DND-41 (cell line): ENCODE data around the gene SAP25.
A peak's percentile ranks its signal among the peaks of the same experiment; 100 is the strongest.
"Not testable (repeated sequence)": the region's sequence is repeated elsewhere in the genome, so short reads cannot be mapped to it uniquely, and the experiment has no call there.

Experiments used
- ATAC-seq: fragments of 200-7000 bp; cut with Tn5 transposase; 3 replicates; pipeline ENCODE4 v1.9.1; 2021; ENCODE audit warnings: low read depth; ENCODE audit not compliant: insufficient read depth
- DNase-seq: peaks from one replicate; pipeline ENCODE4 v3.0.0-alpha.2; 2020
- H2AFZ ChIP-seq: 2 replicates; pipeline ENCODE4 v1.6.0; 2012; ENCODE audit warnings: low read depth, low read length
- H3K27ac ChIP-seq: 2 replicates; pipeline ENCODE4 v1.5.1; 2012; ENCODE audit warnings: low read length, inconsistent platforms
- H3K27me3 ChIP-seq: fragments of 200-600 bp; sonication (generic); 2 replicates; pipeline ENCODE4 v1.6.0; 2012; ENCODE audit warnings: low read length, mild to moderate bottlenecking, inconsistent platforms; ENCODE audit not compliant: insufficient read depth, poor library complexity
- H3K36me3 ChIP-seq: 2 replicates; pipeline ENCODE4 v1.5.1; 2012; ENCODE audit warnings: low read length, inconsistent platforms; ENCODE audit not compliant: insufficient read depth
- H3K4me1 ChIP-seq: 2 replicates; pipeline ENCODE4 v1.5.1; 2012; ENCODE audit warnings: mild to moderate bottlenecking, low read length; ENCODE audit not compliant: insufficient read depth
- H3K4me2 ChIP-seq: 2 replicates; pipeline ENCODE4 v1.6.0; 2012; ENCODE audit warnings: mild to moderate bottlenecking, moderate library complexity, low read length, inconsistent platforms; ENCODE audit not compliant: insufficient read depth
- H3K4me3 ChIP-seq, 2 experiments: fragments of 200-600 bp in 1 of 2; shearing (Covaris generic) in 1 of 2; 2 replicates each; pipeline ENCODE4 v1.5.1; 2012 to 2016; ENCODE audit warnings: inconsistent platforms in 2 of 2, low read length in 2 of 2, mild to moderate bottlenecking in 2 of 2, low read depth in 1 of 2, moderate library complexity in 1 of 2
- H3K79me2 ChIP-seq: 2 replicates; pipeline ENCODE4 v1.6.0; 2012; ENCODE audit warnings: low read length, inconsistent platforms; ENCODE audit not compliant: insufficient read depth
- H3K9ac ChIP-seq: 2 replicates; pipeline ENCODE4 v1.6.0; 2012; ENCODE audit warnings: low read depth, mild to moderate bottlenecking, inconsistent platforms, low read length, moderate library complexity
- H3K9me3 ChIP-seq: 2 replicates; pipeline ENCODE4 v1.5.1; 2012; ENCODE audit warnings: low read length, moderate library complexity, mild to moderate bottlenecking, inconsistent platforms; ENCODE audit not compliant: insufficient read depth, severe bottlenecking
- H4K20me1 ChIP-seq: 2 replicates; pipeline ENCODE4 v1.6.0; 2012; ENCODE audit warnings: low read length; ENCODE audit not compliant: insufficient read depth
- CTCF ChIP-seq: IDR thresholded peaks from 2 replicates; pipeline ENCODE4 v1.5.1; 2012; ENCODE audit warnings: borderline replicate concordance, low read length, moderate library complexity, mild to moderate bottlenecking; ENCODE audit not compliant: poor library complexity, severe bottlenecking; ENCODE audit errors: extremely low read depth
- EZH2 ChIP-seq: IDR thresholded peaks from 3 replicates; pipeline ENCODE4 v1.6.1; 2012; ENCODE audit warnings: borderline replicate concordance, low read depth, mild to moderate bottlenecking, moderate library complexity, low read length, inconsistent platforms; ENCODE audit not compliant: severe bottlenecking

SAP25 gene

GRCh38 chr7:100538654-100539435 is 34.9 kb downstream of the SAP25 start, which contains the start of gene AGFG2:
AGFG2 (plus strand) TSS chr7:100539203; CDS start chr7:100539347, 144 bp downstream.
- H3K4me2 ChIP-seq: peak within 1 kb of the TSS; percentile 99
- peak; percentile 100 for DNase-seq
- peak within 1 kb of the TSS; percentile 71 to 82; a peak in 3 of 4 replicates for H3K4me3 ChIP-seq
- peaks cover 11% of the 10 kb centered on the region; the same call in 1 of the 2 replicates for H4K20me1 ChIP-seq
- H3K9ac ChIP-seq: peak within 1 kb of the TSS; percentile 70
- no peaks in the 10 kb centered on the region for H3K27me3 ChIP-seq
- H3K4me1 ChIP-seq: peaks cover 23% of the 10 kb centered on the region
- H3K36me3 ChIP-seq: no peaks in the 10 kb centered on the region
- peak; percentile 95 for ATAC-seq
- peaks cover 24% of the 10 kb centered on the region for H3K79me2 ChIP-seq
- H3K27ac ChIP-seq: peak within 1 kb of the TSS; percentile 76
- no peak for TF ChIP-seq EZH2
- H3K9me3 ChIP-seq: no peaks in the 10 kb centered on the region
- peak within 1 kb of the TSS; percentile 91 for H2AFZ ChIP-seq

GRCh38 chr7:100538348-100538653 is 35.4 kb downstream of the SAP25 start:
- TF ChIP-seq EZH2: no peak
- ATAC-seq (no peak), DNase-seq (no peak)
- H3K4me2 ChIP-seq: peak overlapping the region; percentile 96
- H2AFZ ChIP-seq: peak overlapping the region; percentile 91
- H3K4me1 ChIP-seq: peaks cover 23% of the 10 kb centered on the region
- peak overlapping the region; percentile 57 for H3K9ac ChIP-seq
- H3K36me3 ChIP-seq: no peaks in the 10 kb centered on the region
- H3K79me2 ChIP-seq: peaks cover 19% of the 10 kb centered on the region
- no peaks in the 10 kb centered on the region for H3K27me3 ChIP-seq
- no peaks in the 10 kb centered on the region for H3K9me3 ChIP-seq
- peak overlapping the region; percentile 76 for H3K27ac ChIP-seq
- peak overlapping the region; percentile 21 to 66; a peak in 3 of 4 replicates for H3K4me3 ChIP-seq
- H4K20me1 ChIP-seq: peaks cover 9% of the 10 kb centered on the region; the same call in 1 of the 2 replicates

- H3K4me2 ChIP-seq, H4K20me1 ChIP-seq, H3K9me3 ChIP-seq, H3K4me3 ChIP-seq, H3K27ac ChIP-seq, H3K36me3 ChIP-seq, H2AFZ ChIP-seq, H3K9ac ChIP-seq, DNase-seq, ATAC-seq, H3K27me3 ChIP-seq: not testable (repeated sequence)
- Histone ChIP-seq H3K79me2 (peaks cover 13% of the 10 kb centered on the region), H3K4me1 (peaks cover 19% of the 10 kb centered on the region)
Measured at GRCh38 chr7:100536695-100537094, 37.0 kb downstream of the SAP25 start.

- not testable (repeated sequence) for H3K27me3 ChIP-seq, DNase-seq
Measured at GRCh38 chr7:100535982-100536381, 37.7 kb downstream of the SAP25 start.

GRCh38 chr7:100532165-100533022 is 41.3 kb downstream of the SAP25 start:
- H3K4me2 ChIP-seq: no peak overlapping the region
- H3K4me3 ChIP-seq: no peak overlapping the region
- ATAC-seq: no peak
- TF ChIP-seq CTCF (no peak), EZH2 (no peak)
- H3K9me3 ChIP-seq: no peaks in the 10 kb centered on the region
- H3K36me3 ChIP-seq: no peaks in the 10 kb centered on the region
- H2AFZ ChIP-seq: no peak overlapping the region
- H4K20me1 ChIP-seq: no peaks in the 10 kb centered on the region
- H3K27ac ChIP-seq: no peak overlapping the region
- no peaks in the 10 kb centered on the region for H3K4me1 ChIP-seq
- no peaks in the 10 kb centered on the region for H3K79me2 ChIP-seq
- no peaks in the 10 kb centered on the region for H3K27me3 ChIP-seq
- no peak for DNase-seq
- no peak overlapping the region for H3K9ac ChIP-seq

More at GRCh38 chr7:100535982-100536381, 37.7 kb downstream of the SAP25 start:
- not testable (repeated sequence) for H3K4me3 ChIP-seq, H4K20me1 ChIP-seq, H2AFZ ChIP-seq, H3K9ac ChIP-seq, H3K36me3 ChIP-seq, H3K27ac ChIP-seq, ATAC-seq, H3K9me3 ChIP-seq, H3K4me2 ChIP-seq
- Histone ChIP-seq H3K4me1 (peaks cover 19% of the 10 kb centered on the region), H3K79me2 (peaks cover 11% of the 10 kb centered on the region)

- not testable (repeated sequence) for H3K36me3 ChIP-seq, H3K4me2 ChIP-seq, H3K27me3 ChIP-seq, ATAC-seq, H2AFZ ChIP-seq, DNase-seq, H3K9me3 ChIP-seq, H3K4me1 ChIP-seq, H3K79me2 ChIP-seq, H3K27ac ChIP-seq, H4K20me1 ChIP-seq, H3K4me3 ChIP-seq, H3K9ac ChIP-seq
Measured at GRCh38 chr7:100528108-100528866, 45.4 kb downstream of the SAP25 start.
